ENCODE results near the gene CSK. TPM values are rescaled to one million over a fixed set of nuclear protein-coding genes. Genes with fewer than 3 reads are reported as not detected.

Gene CSK
- total RNA-seq, 1 donor from 2014 or later: 57.0 TPM

DNA sequence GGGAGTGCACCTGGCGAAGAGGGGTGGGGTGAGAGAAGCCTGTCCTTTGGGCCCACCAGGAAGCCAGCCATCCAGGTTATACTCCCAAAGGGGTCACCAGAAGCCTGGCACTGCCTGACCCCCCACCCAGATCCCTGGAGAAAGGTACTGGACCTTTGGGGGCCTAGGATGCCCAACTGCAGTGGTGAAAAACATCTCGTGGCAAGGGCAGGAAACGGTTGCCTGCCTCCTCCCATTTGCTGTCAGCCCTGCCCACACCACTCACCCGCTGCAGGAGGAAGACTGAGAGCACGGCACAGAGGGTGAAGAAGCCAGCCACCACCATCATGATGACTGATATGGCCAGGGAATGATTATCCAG, 63.3 kb downstream of the CSK start:
- Mint-ChIP-seq H3K27ac (ENCODE audit: unreplicated experiment) (no peak overlapping the region), H3K4me3 (ENCODE audit: unreplicated experiment) (no peak overlapping the region), H3K4me1 (ENCODE audit: unreplicated experiment) (peaks cover 20% of the 10 kb centered on the region), H3K27me3 (ENCODE audit: unreplicated experiment) (no peaks in the 10 kb centered on the region), H3K36me3 (ENCODE audit: unreplicated experiment) (peaks cover 29% of the 10 kb centered on the region), H3K9me3 (ENCODE audit: unreplicated experiment) (no peaks in the 10 kb centered on the region)
- TF ChIP-seq, protein P1, sequence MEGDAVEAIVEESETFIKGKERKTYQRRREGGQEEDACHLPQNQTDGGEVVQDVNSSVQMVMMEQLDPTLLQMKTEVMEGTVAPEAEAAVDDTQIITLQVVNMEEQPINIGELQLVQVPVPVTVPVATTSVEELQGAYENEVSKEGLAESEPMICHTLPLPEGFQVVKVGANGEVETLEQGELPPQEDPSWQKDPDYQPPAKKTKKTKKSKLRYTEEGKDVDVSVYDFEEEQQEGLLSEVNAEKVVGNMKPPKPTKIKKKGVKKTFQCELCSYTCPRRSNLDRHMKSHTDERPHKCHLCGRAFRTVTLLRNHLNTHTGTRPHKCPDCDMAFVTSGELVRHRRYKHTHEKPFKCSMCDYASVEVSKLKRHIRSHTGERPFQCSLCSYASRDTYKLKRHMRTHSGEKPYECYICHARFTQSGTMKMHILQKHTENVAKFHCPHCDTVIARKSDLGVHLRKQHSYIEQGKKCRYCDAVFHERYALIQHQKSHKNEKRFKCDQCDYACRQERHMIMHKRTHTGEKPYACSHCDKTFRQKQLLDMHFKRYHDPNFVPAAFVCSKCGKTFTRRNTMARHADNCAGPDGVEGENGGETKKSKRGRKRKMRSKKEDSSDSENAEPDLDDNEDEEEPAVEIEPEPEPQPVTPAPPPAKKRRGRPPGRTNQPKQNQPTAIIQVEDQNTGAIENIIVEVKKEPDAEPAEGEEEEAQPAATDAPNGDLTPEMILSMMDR (IDR thresholded peaks at IDR 0.05): no peak
- DNase-seq (ENCODE audit: extremely low spot score, unreplicated experiment): no peak

DNA sequence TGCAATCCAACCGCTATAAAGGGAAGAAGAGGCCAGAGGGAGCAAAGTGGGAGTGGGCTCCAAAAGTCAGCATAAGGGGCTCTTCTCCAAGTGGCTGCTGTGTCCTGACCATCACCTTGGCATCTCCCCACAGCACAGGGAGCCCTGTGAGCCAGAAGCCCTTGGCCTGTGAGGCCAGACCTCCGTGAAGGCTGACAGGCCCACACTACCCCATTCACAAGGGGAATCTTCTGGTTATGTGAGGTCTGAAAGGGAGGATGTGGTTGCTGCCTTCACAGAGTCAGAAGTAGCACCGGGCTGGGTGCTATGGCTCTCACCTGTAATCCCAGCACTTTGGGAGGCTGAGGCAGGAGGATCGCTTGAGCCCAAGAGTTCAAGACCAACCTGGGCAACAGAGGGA, 63.7 kb downstream of the CSK start:
- H3K27me3 Mint-ChIP-seq (ENCODE audit: unreplicated experiment): no peaks in the 10 kb centered on the region
- H3K36me3 Mint-ChIP-seq (ENCODE audit: unreplicated experiment): peaks cover 31% of the 10 kb centered on the region
- H3K9me3 Mint-ChIP-seq (ENCODE audit: unreplicated experiment): no peaks in the 10 kb centered on the region
- no peak overlapping the region for H3K4me3 Mint-ChIP-seq (ENCODE audit: unreplicated experiment)
- no peak for DNase-seq (ENCODE audit: extremely low spot score, unreplicated experiment)
- H3K27ac Mint-ChIP-seq (ENCODE audit: unreplicated experiment): no peak overlapping the region
- peaks cover 20% of the 10 kb centered on the region for H3K4me1 Mint-ChIP-seq (ENCODE audit: unreplicated experiment)
- TF ChIP-seq, protein P1 (IDR thresholded peaks at IDR 0.05): no peak

DNA sequence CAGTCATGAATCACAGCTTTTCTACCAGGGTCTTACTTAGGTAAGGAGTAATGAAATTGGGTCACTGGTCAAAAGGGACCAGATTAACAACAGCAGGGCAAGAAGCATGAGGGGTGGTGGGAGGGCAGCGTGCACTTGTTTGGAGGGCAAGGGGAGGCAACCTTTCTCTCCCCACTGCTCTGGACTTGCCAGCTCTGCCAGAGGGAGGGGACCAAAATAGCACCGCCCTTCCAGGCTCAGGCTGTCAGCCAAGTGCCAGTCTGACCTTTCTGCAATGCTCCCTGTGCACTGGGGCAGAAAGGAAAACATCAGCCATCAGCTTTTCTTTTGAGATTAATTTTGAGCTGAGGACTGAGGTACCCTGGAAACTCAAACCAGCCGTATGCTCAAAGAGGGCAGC, 65.6 kb downstream of the CSK start:
- no peaks in the 10 kb centered on the region for H3K9me3 Mint-ChIP-seq (ENCODE audit: unreplicated experiment)
- DNase-seq (ENCODE audit: extremely low spot score, unreplicated experiment): no peak
- peaks cover 8% of the 10 kb centered on the region for H3K4me1 Mint-ChIP-seq (ENCODE audit: unreplicated experiment)
- TF ChIP-seq, protein P1 (IDR thresholded peaks at IDR 0.05): no peak
- H3K4me3 Mint-ChIP-seq (ENCODE audit: unreplicated experiment): no peak overlapping the region
- H3K27me3 Mint-ChIP-seq (ENCODE audit: unreplicated experiment): no peaks in the 10 kb centered on the region
- H3K27ac Mint-ChIP-seq (ENCODE audit: unreplicated experiment): no peak overlapping the region
- peaks cover 33% of the 10 kb centered on the region for H3K36me3 Mint-ChIP-seq (ENCODE audit: unreplicated experiment)

DNA sequence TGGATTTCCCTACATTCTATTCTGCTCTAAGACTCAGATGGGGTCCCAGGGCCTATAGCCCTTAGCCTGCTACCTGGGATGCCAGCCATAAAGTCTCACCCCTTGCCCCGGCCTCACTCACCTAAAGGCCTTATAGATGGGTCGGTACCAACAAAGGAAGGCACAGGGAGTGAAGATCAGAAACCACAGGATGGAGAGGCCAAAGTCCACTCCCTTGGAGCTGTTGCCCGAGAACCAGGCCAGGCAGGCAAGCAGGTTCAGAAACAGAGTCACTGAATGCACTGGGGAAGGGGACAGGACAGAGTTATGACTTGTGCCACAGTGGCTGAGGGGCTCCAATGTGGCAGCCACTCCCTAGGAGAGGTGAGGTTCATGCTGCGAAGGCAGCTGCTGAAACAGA, 68.5 kb downstream of the CSK start:
- TF ChIP-seq, protein P1 (IDR thresholded peaks at IDR 0.05): no peak
- no peaks in the 10 kb centered on the region for H3K4me1 Mint-ChIP-seq (ENCODE audit: unreplicated experiment)
- no peak for DNase-seq (ENCODE audit: extremely low spot score, unreplicated experiment)
- peaks cover 34% of the 10 kb centered on the region for H3K36me3 Mint-ChIP-seq (ENCODE audit: unreplicated experiment)
- no peaks in the 10 kb centered on the region for H3K9me3 Mint-ChIP-seq (ENCODE audit: unreplicated experiment)
- H3K27me3 Mint-ChIP-seq (ENCODE audit: unreplicated experiment): no peaks in the 10 kb centered on the region
- no peak overlapping the region for H3K4me3 Mint-ChIP-seq (ENCODE audit: unreplicated experiment)
- H3K27ac Mint-ChIP-seq (ENCODE audit: unreplicated experiment): no peak overlapping the region

DNA sequence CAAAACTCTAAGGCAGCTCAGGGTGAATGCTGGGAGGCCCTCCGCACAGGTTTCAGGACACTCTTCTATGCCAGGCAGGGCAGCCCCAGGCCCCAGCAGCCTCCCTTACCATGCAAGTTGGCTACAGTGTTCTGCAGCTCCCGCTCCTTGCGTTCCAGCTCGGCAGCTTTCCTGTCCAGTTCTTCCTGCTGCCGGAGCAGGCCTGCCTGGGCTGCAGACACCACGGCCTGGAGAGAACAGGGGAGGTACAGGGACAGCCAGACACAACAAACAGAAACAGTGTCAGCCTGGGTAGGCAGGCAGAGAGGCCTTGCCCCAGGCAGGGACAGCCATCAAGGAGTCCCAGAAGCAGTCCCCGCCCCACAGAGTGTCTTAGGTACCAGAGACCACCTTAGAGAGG, 70.1 kb downstream of the CSK start:
- Mint-ChIP-seq H3K9me3 (ENCODE audit: unreplicated experiment) (no peaks in the 10 kb centered on the region), H3K4me3 (ENCODE audit: unreplicated experiment) (no peak overlapping the region), H3K36me3 (ENCODE audit: unreplicated experiment) (peaks cover 30% of the 10 kb centered on the region), H3K27ac (ENCODE audit: unreplicated experiment) (no peak overlapping the region), H3K27me3 (ENCODE audit: unreplicated experiment) (no peaks in the 10 kb centered on the region), H3K4me1 (ENCODE audit: unreplicated experiment) (peaks cover 3% of the 10 kb centered on the region)
- DNase-seq (ENCODE audit: extremely low spot score, unreplicated experiment): no peak
- TF ChIP-seq, protein P1 (IDR thresholded peaks at IDR 0.05): no peak

Small RNA genes lying within 50 kb of the gene (microRNA-seq; reads per million reads assigned to microRNA genes)
- not detected for gene MIR4513 (ENCODE audit: unreplicated experiment)
- gene MIR6882 (ENCODE audit: unreplicated experiment): 1.6 reads per million

Other genes starting within 250 kb of the CSK start
- 2.8 and 3.2 TPM in 2 replicates for gene ARID3B, start 240.9 kb upstream of the CSK start, total RNA-seq
- 51.3 and 53.2 TPM in 2 replicates for gene CLK3, start 166.2 kb upstream of the CSK start, total RNA-seq
- gene EDC3, start 86.1 kb upstream of the CSK start, total RNA-seq: 42.9 and 54.2 TPM in 2 replicates
- 0.18 and 0.24 TPM in 2 replicates for gene CYP1A1, start 56.6 kb upstream of the CSK start, total RNA-seq
- gene CYP1A2, start 33.2 kb upstream of the CSK start, total RNA-seq: not detected in 2 replicates
- not detected in 2 replicates for gene LMAN1L, start 30.8 kb downstream of the CSK start, total RNA-seq
- not detected in 2 replicates for gene CPLX3, start 44.5 kb downstream of the CSK start, total RNA-seq
- 30.6 and 32.4 TPM in 2 replicates for gene ULK3, start 61.1 kb downstream of the CSK start, total RNA-seq
- 65.0 and 73.4 TPM in 2 replicates for gene SCAMP2, start 91.3 kb downstream of the CSK start, total RNA-seq
- gene MPI, start 108.0 kb downstream of the CSK start, total RNA-seq: 30.1 TPM in 2 replicates
- 70.4 and 76.5 TPM in 2 replicates for gene FAM219B, start 124.8 kb downstream of the CSK start, total RNA-seq
- 152 and 154 TPM in 2 replicates for gene COX5A, start 156.0 kb downstream of the CSK start, total RNA-seq
- gene RPP25, start 174.7 kb downstream of the CSK start, total RNA-seq: 19.8 and 20.1 TPM in 2 replicates
- gene SCAMP5, start 213.5 kb downstream of the CSK start, total RNA-seq: 23.5 and 24.1 TPM in 2 replicates
- gene PPCDC, start 241.5 kb downstream of the CSK start, total RNA-seq: 11.9 and 12.7 TPM in 2 replicates

Data from osteocyte (in vitro differentiated cells).